Measurements from ENCODE around the gene ABI3BP. TPM values are rescaled to one million over a fixed set of nuclear protein-coding genes. Genes with fewer than 3 reads are reported as not detected.

ABI3BP gene
- total and polyA plus RNA-seq, 7 donors, result 1.6 to 23.9 (median 6.9) TPM

DNA sequence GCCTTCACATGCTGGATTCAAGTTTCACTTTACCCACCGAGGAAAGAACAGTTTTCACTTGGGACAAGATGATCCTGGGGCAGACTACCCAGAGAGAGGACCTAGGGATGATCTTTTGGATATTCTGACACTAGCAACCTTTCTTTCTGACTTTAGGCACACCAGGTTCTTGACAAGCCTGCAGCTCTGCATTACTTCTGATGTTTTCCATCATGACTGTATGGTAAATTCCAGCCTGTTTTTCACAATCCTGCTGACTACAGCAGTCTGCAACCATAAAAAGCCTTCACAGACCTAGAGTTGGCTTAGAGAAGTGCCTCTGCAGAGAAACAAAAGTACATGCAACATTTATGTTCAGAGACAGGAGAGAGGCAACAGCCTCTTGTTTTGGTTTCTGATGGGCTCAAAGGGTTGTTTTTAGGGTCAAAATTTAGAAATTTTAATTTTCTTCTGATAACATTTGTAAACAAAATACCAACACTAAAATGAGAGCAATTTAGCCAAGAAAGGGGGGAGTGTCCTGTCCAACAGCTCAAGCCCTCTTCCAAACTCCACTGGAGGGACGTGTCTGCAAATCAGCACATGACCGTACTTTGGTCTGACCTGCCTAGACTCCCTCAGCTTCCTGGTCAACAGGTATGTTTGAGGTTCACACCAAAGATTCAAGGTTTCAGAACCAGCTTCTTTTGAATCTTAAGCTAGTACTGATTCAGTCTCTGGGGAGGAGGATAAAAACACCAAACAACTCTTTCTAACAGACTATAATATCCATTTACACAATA, 799 bp downstream of the ABI3BP start:
- Histone ChIP-seq H3K4me3 (peak overlapping the region; percentile 50), H3K36me3 (ENCODE audit: insufficient read depth in 1 of 2, low read depth in 1 of 2) (no peaks in the 10 kb centered on the region), H3K4me1 (no peaks in the 10 kb centered on the region), H3K27ac (peak overlapping the region; percentile 17), H3K9me3 (no peaks in the 10 kb centered on the region), H3K27me3 (ENCODE audit: insufficient read depth in 3 of 3, low read length in 2 of 3) (no peaks in the 10 kb centered on the region)
- 10 to 12% (median 11%) methylated on average over 3 of the region's 3 CpGs for WGBS, 3 donors
- TF ChIP-seq, protein P1, sequence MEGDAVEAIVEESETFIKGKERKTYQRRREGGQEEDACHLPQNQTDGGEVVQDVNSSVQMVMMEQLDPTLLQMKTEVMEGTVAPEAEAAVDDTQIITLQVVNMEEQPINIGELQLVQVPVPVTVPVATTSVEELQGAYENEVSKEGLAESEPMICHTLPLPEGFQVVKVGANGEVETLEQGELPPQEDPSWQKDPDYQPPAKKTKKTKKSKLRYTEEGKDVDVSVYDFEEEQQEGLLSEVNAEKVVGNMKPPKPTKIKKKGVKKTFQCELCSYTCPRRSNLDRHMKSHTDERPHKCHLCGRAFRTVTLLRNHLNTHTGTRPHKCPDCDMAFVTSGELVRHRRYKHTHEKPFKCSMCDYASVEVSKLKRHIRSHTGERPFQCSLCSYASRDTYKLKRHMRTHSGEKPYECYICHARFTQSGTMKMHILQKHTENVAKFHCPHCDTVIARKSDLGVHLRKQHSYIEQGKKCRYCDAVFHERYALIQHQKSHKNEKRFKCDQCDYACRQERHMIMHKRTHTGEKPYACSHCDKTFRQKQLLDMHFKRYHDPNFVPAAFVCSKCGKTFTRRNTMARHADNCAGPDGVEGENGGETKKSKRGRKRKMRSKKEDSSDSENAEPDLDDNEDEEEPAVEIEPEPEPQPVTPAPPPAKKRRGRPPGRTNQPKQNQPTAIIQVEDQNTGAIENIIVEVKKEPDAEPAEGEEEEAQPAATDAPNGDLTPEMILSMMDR (IDR thresholded peaks at IDR 0.05), result no peak
- ATAC-seq, result peak in 2 of 4 donors; percentile 19 to 65
- no peak for DNase-seq
- intact Hi-C loops (cut with DNase I), result no loop called here

DNA sequence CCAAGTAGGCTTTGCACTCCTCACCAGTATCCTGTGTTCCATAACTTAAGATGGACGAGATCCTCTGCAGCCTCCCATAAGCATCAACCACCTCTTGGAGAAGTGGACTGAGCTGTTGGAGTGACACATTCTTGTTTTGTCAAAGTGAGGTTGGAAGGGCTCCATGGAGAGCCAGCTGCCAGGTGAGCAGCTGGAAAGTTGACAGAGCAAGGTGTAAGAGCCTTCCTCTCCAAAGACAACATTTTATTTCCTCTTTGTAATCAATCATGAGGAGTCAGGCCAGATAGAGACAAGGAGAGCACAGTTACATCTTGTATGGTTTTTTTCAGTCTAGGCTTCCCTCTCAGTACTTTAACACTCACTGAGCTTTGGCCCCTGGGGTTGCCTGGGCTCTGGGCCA, 5.1 kb downstream of the ABI3BP start:
- Histone ChIP-seq H3K27ac (no peak overlapping the region), H3K27me3 (ENCODE audit: insufficient read depth in 3 of 3, low read length in 2 of 3) (no peaks in the 10 kb centered on the region), H3K4me3 (no peak overlapping the region), H3K4me1 (no peaks in the 10 kb centered on the region), H3K36me3 (ENCODE audit: insufficient read depth in 1 of 2, low read depth in 1 of 2) (no peaks in the 10 kb centered on the region), H3K9me3 (no peaks in the 10 kb centered on the region)
- ATAC-seq (no peak), DNase-seq (no peak)
- TF ChIP-seq, protein P1 (IDR thresholded peaks at IDR 0.05), result no peak
- intact Hi-C loops (cut with DNase I), result no loop called here
- 50 to 80% (median 75%) methylated on average over 1 of the region's 1 CpG for WGBS, 3 donors

DNA sequence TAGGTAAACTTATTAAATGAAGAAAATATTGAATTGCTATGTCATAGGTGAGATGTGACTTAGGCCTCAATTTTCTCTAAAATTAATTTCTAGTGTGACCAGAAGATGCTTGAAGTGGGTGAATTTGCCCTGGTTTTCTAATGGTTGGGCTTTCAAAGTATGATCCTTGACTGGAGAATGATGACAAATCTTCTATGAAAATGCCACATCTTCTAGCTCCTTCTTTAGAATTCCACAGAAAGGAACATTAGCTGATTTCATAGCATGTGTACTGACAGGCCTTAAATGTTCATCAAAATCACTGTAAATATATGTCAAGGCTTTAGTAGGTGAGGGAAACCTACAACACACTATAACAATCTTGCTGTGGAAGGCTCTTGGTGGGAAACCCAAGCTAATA, 8.9 kb downstream of the ABI3BP start:
- intact Hi-C loops (cut with DNase I), result no loop called here
- ATAC-seq, result no peak
- Histone ChIP-seq H3K4me3 (no peak overlapping the region), H3K4me1 (no peaks in the 10 kb centered on the region), H3K9me3 (no peaks in the 10 kb centered on the region), H3K27me3 (ENCODE audit: insufficient read depth in 3 of 3, low read length in 2 of 3) (no peaks in the 10 kb centered on the region), H3K27ac (no peak overlapping the region), H3K36me3 (ENCODE audit: insufficient read depth in 1 of 2, low read depth in 1 of 2) (no peaks in the 10 kb centered on the region)
- TF ChIP-seq, protein P1 (IDR thresholded peaks at IDR 0.05), result no peak
- no peak for DNase-seq

DNA sequence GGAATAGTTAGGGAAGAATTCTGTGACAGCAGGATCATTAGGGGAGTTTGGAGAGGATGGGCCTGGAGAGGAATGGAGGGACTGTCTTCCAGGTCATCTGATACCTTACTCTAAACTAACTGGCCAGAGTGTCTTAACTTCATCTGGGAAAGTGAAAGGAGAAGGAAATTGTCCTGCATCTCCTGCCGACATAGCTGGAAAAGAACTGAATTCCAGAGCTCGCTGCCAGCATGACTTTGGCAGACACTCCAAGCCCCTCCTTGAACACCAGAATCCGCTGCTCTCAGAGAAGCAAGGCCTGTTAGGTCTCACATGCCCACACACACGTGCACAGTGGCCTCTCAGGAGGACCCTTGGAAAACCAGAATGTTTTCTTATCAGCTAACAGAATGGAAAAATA, 10.5 kb downstream of the ABI3BP start:
- no peak overlapping the region for H3K4me3 ChIP-seq
- no peaks in the 10 kb centered on the region for H3K9me3 ChIP-seq
- no peaks in the 10 kb centered on the region for H3K36me3 ChIP-seq (ENCODE audit: insufficient read depth in 1 of 2, low read depth in 1 of 2)
- H3K27me3 ChIP-seq (ENCODE audit: insufficient read depth in 3 of 3, low read length in 2 of 3), result no peaks in the 10 kb centered on the region
- DNase-seq, result peak; percentile 59 to 67
- TF ChIP-seq, protein P1 (IDR thresholded peaks at IDR 0.05), result no peak
- intact Hi-C loops (cut with DNase I), result no loop called here
- H3K27ac ChIP-seq, result no peak overlapping the region
- no peaks in the 10 kb centered on the region for H3K4me1 ChIP-seq
- WGBS, 3 donors, result 7 to 13% (median 9%) methylated on average over 4 of the region's 4 CpGs
- ATAC-seq, result peak in 2 of 4 donors; percentile 30 to 46

All from psoas muscle (tissue), 8 donors.